ENCODE results near the gene GPATCH8.
"Not testable (repeated sequence)": the region's sequence is repeated elsewhere in the genome, so short reads cannot be mapped to it uniquely, and the experiment has no call there.

Gene GPATCH8

DNA sequence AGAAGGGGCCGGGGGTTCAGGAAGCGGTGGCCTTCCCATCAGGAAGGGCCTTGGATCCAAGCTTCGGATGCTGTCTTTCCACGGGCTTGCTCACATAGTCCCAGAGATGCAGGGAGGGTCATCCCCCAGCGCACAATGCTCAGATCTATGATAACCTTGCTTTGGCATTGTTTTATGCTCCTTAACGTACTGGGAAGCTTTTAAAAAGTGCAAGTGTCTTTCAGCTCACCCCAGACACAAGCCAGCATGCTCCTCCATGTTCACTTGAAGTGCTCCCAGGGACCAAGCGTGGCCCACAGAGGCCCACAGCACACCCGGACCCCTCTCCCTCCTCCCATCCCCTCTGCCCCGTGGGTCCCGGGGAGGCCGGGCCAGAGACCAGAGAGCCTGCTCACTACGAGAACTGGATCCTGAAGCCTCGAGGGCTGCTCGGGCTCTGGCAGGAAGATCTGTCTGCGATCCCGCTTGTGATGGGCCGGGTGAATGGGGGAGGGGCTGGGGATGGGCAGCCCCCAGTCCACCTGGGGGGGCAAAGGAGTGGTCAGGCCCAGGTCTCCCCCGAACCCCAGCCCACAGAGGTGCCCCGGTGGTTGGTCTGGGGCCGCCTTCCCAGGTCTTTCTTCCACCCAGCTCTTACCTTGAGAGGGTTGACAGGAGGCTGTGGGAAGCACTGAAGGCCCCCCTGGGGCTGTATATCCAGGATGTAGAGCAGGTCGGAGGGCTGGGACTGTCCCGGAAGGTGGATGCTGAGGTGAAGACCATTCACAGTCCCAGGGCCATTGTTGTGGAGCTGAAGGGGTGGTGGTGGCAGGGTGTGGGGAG lies 127.8 kb downstream of the GPATCH8 start:
- Mint-ChIP-seq H3K4me1 (ENCODE audit: low read depth) (peaks cover 7% of the 10 kb centered on the region), H3K27ac (no peak overlapping the region), H3K9me3 (no peaks in the 10 kb centered on the region), H3K27me3 (peaks cover 38% of the 10 kb centered on the region), H3K4me3 (no peak overlapping the region), H3K36me3 (ENCODE audit: low read depth) (no peaks in the 10 kb centered on the region)
- intact Hi-C loops (cut with micrococcal nuclease), result no loop called here

DNA sequence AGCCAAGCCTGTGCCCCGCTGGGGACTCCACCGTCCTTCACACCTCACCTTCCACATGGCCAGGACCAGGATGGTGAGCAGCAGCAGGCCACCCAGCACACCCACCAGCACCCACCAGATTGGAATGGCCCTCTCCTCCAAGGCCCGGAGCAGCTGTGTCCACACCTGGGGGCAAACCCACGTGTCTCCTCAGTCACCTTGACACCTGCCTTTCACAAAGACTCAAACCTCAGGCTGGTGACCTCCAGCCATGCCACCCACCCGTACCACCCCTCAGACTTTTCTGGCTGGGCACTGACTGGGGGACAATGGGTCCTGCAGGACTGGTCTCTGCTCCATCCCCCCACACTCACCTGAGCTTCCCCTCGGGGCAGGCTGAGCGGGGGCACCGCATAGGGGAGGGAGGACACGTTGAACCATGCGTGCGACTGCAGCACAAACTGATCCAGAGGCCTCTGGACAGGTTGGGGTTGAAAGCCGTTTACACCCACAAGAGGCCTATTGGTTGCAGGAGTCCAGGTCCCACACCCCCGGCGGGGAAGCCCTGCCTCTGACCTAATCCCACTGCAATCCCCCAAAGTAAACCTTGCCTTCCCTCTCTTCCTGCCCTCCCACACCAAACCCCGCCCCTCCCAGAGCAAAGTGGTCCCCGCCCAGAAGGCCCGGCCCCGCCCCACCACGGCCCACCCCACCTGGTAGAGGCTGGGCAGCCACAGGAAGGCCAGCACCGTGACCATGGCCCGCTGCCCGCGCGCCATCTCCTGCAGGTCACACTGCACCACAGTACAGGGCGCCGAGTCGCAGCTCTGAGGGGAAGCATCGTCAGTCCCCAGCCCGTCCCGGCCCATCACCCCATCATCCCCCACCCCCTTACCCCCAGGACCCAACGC lies 128.7 kb downstream of the GPATCH8 start:
- Mint-ChIP-seq H3K4me3 (no peak overlapping the region), H3K9me3 (no peaks in the 10 kb centered on the region), H3K36me3 (ENCODE audit: low read depth) (no peaks in the 10 kb centered on the region), H3K4me1 (ENCODE audit: low read depth) (peaks cover 7% of the 10 kb centered on the region), H3K27me3 (peaks cover 43% of the 10 kb centered on the region), H3K27ac (no peak overlapping the region)
- intact Hi-C loops (cut with micrococcal nuclease), result no loop called here

DNA sequence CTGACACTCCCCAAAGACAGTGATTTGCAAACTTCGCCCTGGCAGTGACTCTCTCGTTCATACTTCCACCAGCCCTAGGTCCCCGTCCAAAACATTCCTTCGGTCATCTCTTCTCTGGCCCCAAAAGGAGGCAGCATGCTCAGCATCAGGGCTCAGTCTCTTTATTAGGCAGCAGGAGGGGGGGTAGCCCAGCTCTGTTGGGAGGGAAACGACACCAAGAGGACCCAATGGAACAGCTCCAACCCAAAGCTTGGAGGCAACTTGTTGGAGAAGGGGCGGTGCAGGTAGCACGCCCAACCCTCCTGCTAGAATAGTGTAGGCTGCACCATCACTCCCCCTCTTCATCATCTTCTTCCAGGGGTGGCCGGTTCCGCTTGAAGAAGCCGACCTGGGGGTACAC lies 131.2 kb downstream of the GPATCH8 start:
- intact Hi-C loops (cut with micrococcal nuclease), result no loop called here
- Mint-ChIP-seq H3K4me3 (no peak overlapping the region), H3K36me3 (ENCODE audit: low read depth) (no peaks in the 10 kb centered on the region), H3K27ac (no peak overlapping the region), H3K9me3 (no peaks in the 10 kb centered on the region), H3K4me1 (ENCODE audit: low read depth) (peaks cover 7% of the 10 kb centered on the region), H3K27me3 (peaks cover 53% of the 10 kb centered on the region)

DNA sequence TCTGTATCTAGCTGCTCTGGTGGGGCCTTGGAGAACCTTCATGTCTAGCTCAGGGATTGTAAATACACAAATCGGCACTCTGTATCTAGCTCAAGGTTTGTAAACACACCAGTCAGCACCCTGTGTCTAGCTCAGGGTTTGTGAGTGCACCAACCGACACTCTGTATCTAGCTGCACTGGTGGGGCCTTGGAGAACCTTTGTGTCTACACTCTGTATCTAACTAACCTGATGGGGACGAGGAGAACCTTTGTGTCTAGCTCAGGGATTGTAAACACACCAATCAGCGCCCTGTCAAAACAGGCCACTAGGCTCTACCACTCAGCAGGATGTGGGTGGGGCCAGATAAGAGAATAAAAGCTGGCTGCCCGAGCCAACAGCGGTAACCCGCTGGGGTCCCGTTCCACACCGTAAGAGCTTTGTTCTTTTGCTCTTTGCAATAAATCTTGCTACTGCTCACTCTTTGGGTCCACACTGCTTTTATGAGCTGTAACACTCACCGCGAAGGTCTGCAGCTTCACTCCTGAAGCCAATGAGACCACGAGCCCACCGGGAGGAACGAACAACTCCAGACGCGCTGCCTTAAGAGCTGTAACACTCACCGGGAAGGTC lies 133.7 kb downstream of the GPATCH8 start:
- H3K4me1 Mint-ChIP-seq (ENCODE audit: low read depth); H3K9me3 Mint-ChIP-seq; intact Hi-C loops (cut with micrococcal nuclease); H3K36me3 Mint-ChIP-seq (ENCODE audit: low read depth); H3K27ac Mint-ChIP-seq: not testable (repeated sequence)
- Mint-ChIP-seq H3K4me3 (peak overlapping the region; percentile 0), H3K27me3 (peaks cover 70% of the 10 kb centered on the region)

DNA sequence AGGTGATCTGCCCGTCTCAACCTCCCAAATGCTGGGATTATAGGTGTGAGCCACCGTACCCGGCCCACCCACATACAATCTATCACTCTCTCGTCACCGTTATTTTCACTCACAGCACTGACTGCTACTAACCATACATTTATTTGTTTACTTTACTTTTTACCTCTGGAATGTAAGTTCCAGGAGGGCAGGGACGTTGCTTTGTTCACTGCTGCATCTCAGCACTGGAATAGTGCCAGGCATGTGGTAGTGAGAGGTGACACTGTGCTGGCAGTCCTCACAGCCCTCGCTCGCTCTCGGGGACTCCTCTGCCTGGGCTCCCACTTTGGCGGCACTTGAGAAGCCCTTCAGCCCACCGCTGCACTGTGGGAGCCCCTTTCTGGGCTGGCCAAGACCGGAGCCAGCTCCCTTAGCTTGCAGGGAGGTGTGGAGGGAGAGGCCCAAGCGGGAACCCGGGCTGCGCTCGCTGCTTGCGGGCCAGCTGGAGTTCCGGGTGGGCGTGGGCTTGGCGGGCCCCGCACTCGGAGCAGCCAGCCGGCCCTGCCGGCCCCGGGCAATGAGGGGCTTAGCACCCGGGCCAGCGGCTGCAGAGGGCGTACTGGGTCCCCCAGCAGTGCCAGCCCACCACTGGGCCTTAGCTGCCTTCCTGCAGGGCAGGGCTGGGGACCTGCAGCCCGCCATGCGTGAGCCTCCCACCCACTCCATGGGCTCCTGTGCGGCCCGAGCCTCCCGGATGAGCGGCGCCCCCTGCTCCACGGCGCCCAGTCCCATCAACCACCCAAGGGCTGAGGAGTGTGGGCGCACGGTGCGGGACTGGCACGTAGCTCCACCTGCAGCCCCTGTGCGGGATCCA lies 134.6 kb downstream of the GPATCH8 start:
- H3K36me3 Mint-ChIP-seq (ENCODE audit: low read depth); H3K4me3 Mint-ChIP-seq; intact Hi-C loops (cut with micrococcal nuclease); H3K4me1 Mint-ChIP-seq (ENCODE audit: low read depth); H3K9me3 Mint-ChIP-seq; H3K27ac Mint-ChIP-seq: not testable (repeated sequence)
- peaks cover 73% of the 10 kb centered on the region for H3K27me3 Mint-ChIP-seq

DNA sequence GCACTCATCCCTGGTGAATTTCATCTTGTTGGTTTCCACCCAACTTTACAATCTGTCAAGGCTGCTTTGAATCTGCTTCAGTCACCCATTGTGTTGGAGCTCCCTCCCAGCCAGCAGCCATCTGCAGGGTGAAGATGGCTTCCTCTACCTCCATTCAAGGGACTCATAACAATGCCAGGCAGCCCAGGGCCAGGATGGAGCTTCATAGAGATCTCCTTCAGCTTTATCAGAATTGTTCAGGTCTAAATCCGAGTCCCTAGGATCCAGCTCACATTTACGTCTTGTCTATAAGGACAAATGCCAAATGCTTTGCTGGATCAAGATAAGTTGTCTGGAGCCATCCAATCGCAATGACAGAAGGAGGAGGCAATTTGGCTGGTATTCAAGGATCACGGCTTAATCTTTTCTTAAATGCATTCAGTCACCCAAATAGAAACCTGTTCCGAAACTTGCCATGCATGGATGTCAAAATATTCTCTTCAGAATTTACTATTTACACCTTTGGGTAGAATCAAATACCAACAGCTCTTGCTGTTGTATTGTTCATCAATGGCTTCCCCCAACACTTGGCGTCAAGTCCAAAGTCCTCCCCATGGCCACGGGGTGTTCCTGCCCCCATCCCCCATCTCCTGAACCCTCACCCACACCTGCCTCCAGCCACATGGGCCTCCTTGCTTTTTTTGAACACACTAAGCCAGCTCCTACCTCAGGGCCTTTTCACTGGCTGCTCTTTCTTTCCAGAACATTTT lies 135.8 kb downstream of the GPATCH8 start:
- Mint-ChIP-seq H3K9me3 (no peaks in the 10 kb centered on the region), H3K27me3 (peaks cover 77% of the 10 kb centered on the region), H3K4me3 (no peak overlapping the region), H3K4me1 (ENCODE audit: low read depth) (no peaks in the 10 kb centered on the region), H3K27ac (no peak overlapping the region), H3K36me3 (ENCODE audit: low read depth) (no peaks in the 10 kb centered on the region)
- intact Hi-C loops (cut with micrococcal nuclease), result no loop called here

DNA sequence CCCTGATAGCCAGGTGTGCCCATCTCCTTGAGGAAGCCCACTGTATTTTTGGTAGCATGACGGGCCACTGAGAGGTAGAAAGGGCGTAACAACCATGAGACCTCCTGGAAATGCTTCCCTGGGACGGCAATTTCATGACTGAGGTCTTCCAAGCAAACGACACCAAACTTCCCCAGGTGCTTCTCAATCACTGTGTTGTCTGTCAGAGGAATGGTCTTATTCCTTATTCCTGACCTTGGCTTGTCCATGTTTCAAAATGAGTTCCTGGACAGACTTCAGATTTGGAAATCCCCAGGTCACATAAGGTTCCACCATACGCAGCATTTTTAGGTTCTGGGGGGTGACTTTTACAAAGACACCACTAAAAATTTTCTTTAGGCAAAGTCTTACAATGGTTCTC lies 138.2 kb downstream of the GPATCH8 start:
- H3K4me1 Mint-ChIP-seq (ENCODE audit: low read depth); intact Hi-C loops (cut with micrococcal nuclease); H3K9me3 Mint-ChIP-seq; H3K27ac Mint-ChIP-seq; H3K4me3 Mint-ChIP-seq; H3K36me3 Mint-ChIP-seq (ENCODE audit: low read depth): not testable (repeated sequence)
- H3K27me3 Mint-ChIP-seq, result peaks cover 80% of the 10 kb centered on the region

DNA sequence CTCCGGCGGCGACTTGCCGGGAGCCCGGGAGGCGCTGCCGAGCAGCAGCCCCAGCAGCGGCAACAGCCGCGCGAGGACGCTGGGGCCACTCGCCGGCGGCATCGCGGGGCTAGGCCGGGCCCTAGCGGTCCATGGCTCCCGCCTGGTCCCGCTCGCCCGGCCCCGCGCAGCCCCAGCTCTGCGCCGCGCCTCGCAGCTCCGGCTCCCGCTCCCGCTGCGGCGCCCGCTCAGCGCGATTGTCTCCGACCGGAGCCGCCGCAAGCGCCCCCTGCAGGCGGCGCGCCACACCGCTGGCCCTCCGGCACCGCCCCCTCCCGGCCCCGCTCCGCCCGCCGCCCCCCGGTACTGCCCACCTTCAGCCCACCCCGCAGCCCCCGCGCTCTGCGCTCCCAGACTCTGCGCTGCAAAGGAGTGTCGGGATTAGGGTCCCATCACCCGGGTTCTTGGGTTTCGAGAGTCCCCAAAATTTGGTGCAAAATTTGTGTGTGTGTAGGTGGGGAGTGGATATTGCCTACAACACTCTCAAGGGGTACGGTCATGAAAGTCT lies 139.5 kb downstream of the GPATCH8 start, which contains the start of gene FAM171A2:
FAM171A2 (minus strand) TSS at position 241 of the 547 bp plus-strand sequence; CDS start at position 102, 139 bp downstream.
- H3K27ac Mint-ChIP-seq, result no peak within 1 kb of the TSS
- no peaks in the 10 kb centered on the region for H3K36me3 Mint-ChIP-seq (ENCODE audit: low read depth)
- H3K4me1 Mint-ChIP-seq (ENCODE audit: low read depth), result no peaks in the 10 kb centered on the region
- intact Hi-C loops (cut with micrococcal nuclease), result no loop called here
- peaks cover 83% of the 10 kb centered on the region for H3K27me3 Mint-ChIP-seq
- H3K4me3 Mint-ChIP-seq, result peak within 1 kb of the TSS; percentile 76
- H3K9me3 Mint-ChIP-seq, result no peaks in the 10 kb centered on the region

DNA sequence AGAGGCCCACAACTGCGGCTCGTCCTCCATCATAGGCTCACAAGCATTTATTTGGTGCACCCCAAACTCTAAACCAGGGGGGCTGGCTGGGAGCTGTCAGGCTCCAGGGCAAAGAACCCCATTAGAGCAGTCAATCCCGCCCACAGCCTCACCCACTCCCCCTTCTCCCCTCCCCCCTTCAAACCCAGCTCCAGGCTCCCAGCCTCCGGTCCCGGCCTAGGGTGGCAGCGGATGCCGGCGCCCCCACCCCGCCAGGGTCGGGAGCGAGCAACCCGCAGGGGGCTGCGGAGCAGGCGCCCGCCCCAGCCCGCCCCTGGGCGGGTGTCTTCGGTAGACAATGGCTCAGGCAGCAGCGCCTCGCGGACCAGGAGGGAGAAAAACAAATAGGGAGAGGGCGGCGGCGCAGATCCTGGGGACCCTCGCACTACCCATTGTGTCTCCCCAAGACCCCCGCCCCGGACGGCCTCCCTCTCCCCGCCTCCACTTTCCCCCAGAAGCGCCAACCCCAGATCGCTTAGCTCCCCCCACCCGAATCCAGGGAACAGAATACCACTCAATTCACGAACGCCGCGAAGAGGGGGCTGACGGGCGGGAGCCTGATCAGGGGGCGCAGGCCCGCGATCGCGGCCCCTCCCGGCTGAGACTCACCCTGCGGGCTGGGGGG lies 140.1 kb downstream of the GPATCH8 start:
- peak overlapping the region; percentile 76 for H3K4me3 Mint-ChIP-seq
- intact Hi-C loops (cut with micrococcal nuclease), result no loop called here
- no peak overlapping the region for H3K27ac Mint-ChIP-seq
- H3K27me3 Mint-ChIP-seq, result peaks cover 85% of the 10 kb centered on the region
- H3K36me3 Mint-ChIP-seq (ENCODE audit: low read depth), result no peaks in the 10 kb centered on the region
- no peaks in the 10 kb centered on the region for H3K4me1 Mint-ChIP-seq (ENCODE audit: low read depth)
- no peaks in the 10 kb centered on the region for H3K9me3 Mint-ChIP-seq

DNA sequence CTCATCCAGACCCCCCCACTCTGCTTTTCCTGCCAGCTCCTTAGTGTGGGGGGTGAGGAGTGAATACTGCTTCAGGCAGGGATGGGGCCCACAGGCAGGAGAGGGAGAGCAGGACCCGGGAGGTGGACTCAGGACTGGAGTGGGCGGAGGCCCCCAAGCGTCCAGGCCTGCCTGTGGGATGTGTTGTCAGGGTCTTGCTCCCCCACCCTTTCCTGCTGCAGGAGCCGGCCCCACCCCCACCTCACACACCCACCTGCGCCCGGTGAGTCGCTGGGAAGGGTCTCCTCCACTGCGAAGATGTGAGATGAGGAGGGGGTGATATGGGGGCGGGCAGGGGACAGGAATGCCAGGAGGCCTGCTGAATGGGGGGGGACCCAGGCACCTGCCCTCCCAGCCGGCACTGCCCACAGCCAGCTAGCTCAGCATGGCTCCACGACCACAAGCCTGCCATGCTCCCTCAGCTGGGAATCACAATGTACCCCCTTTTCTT lies 140.7 kb downstream of the GPATCH8 start:
- Mint-ChIP-seq H3K4me3 (no peak overlapping the region), H3K27me3 (peaks cover 84% of the 10 kb centered on the region), H3K9me3 (no peaks in the 10 kb centered on the region), H3K27ac (no peak overlapping the region), H3K4me1 (ENCODE audit: low read depth) (no peaks in the 10 kb centered on the region), H3K36me3 (ENCODE audit: low read depth) (no peaks in the 10 kb centered on the region)
- intact Hi-C loops (cut with micrococcal nuclease), result no loop called here

DNA sequence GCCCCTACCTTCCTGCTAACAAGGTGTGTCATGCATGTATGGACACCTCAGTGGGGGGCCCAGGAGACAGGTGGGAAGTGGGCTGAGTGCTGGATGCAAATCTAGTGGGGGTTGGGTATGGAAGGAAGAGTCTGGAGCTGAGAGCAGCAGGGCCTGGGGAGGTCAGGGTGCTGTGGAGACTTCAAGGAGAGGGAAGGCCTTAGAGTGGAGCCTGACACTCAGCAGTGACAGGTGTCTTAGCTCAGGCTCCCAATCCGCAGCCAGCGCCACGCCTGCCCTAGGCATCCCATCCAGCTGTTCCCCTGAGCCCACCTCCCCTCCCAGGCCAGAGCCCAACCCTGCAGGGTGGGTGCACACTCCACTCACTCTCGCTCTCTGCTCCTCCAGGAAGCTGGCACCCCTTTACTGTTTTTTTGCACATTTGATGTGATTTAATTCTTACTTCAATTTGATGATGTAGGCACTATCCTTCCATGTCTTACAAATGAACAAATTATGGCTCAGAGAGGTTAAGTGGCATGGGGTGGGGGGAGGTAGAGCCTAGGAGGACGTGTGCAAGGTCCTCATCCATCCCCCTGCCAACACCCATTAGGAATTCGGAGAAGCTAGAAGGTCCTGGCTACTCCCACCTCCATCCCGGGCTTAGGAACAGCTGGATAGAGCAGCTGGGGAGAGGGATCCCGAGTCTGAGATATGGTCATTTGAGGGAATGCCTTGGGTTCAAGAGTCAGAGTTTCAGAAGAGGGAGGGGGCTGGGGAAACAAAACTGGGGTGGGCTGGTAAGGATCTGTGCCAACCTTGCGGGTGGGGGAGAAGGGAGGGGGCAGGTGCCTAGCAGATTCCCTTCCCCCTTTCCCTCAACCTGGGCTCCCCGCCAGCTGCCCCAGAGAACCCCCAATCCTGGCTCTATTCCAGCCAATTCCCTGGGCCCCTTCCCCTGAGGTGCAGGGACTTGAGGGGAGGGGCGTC lies 141.6 kb downstream of the GPATCH8 start:
- no peaks in the 10 kb centered on the region for H3K4me1 Mint-ChIP-seq (ENCODE audit: low read depth)
- H3K27ac Mint-ChIP-seq, result no peak overlapping the region
- intact Hi-C loops (cut with micrococcal nuclease), result no loop called here
- H3K27me3 Mint-ChIP-seq, result peaks cover 77% of the 10 kb centered on the region
- H3K36me3 Mint-ChIP-seq (ENCODE audit: low read depth), result no peaks in the 10 kb centered on the region
- no peaks in the 10 kb centered on the region for H3K9me3 Mint-ChIP-seq
- no peak overlapping the region for H3K4me3 Mint-ChIP-seq

All from dendritic cell treated with granulocyte-macrophage colony-stimulating factor and Interleukin-4, amounts not matched to agents 40 ng/mL and 50 ng/mL, for 4 days (primary cell).